HPDE6-E6E7 (cell line): Measurements from ENCODE around the gene MAP2K1.
A peak's percentile ranks its signal among the peaks of the same experiment; 100 is the strongest.
"Not testable (repeated sequence)": the region's sequence is repeated elsewhere in the genome, so short reads cannot be mapped to it uniquely, and the experiment has no call there.

Experiments
- DNase-seq: peaks from one replicate; pipeline ENCODE4 v3.0.0; 2011; ENCODE audit warnings: missing footprints; ENCODE audit errors: extremely low spot score

MAP2K1 gene

GRCh38 chr15:66424963-66425612 is 38.4 kb downstream of the MAP2K1 start:
- no peak for DNase-seq

GRCh38 chr15:66425837-66426236 is 39.1 kb downstream of the MAP2K1 start:
- DNase-seq, result no peak

GRCh38 chr15:66429117-66429516 is 42.4 kb downstream of the MAP2K1 start:
- no peak for DNase-seq

- no peak for DNase-seq
Measured at GRCh38 chr15:66429546-66429945, 42.8 kb downstream of the MAP2K1 start.

GRCh38 chr15:66430627-66431255 is 44.0 kb downstream of the MAP2K1 start:
- no peak for DNase-seq

- DNase-seq, result no peak
Measured at GRCh38 chr15:66433726-66434125, 47.0 kb downstream of the MAP2K1 start.

GRCh38 chr15:66440501-66440900 is 53.8 kb downstream of the MAP2K1 start:
- DNase-seq, result no peak

GRCh38 chr15:66452420-66452819 is 65.7 kb downstream of the MAP2K1 start:
- no peak for DNase-seq

GRCh38 chr15:66452971-66453580 is 66.4 kb downstream of the MAP2K1 start:
- DNase-seq, result no peak

GRCh38 chr15:66454143-66454542 is 67.4 kb downstream of the MAP2K1 start:
- no peak for DNase-seq

- no peak for DNase-seq
Measured at GRCh38 chr15:66456211-66456610, 69.5 kb downstream of the MAP2K1 start.

GRCh38 chr15:66459818-66460615 is 73.3 kb downstream of the MAP2K1 start:
- DNase-seq, result peak; percentile 79

- not testable (repeated sequence) for DNase-seq
Measured at GRCh38 chr15:66461294-66461693, 74.6 kb downstream of the MAP2K1 start.

- no peak for DNase-seq
Measured at GRCh38 chr15:66461917-66462316, 75.2 kb downstream of the MAP2K1 start.

- no peak for DNase-seq
Measured at GRCh38 chr15:66462627-66463026, 75.9 kb downstream of the MAP2K1 start.

- not testable (repeated sequence) for DNase-seq
Measured at GRCh38 chr15:66465294-66465693, 78.6 kb downstream of the MAP2K1 start.

GRCh38 chr15:66467162-66468040 is 80.7 kb downstream of the MAP2K1 start:
- DNase-seq, result not testable (repeated sequence)

- not testable (repeated sequence) for DNase-seq
Measured at GRCh38 chr15:66470825-66471224, 84.1 kb downstream of the MAP2K1 start.

GRCh38 chr15:66472176-66472999 is 85.7 kb downstream of the MAP2K1 start:
- no peak for DNase-seq

- DNase-seq, result no peak
Measured at GRCh38 chr15:66474135-66474534, 87.4 kb downstream of the MAP2K1 start.
